NCI-H146 treated with DMSO at 0.1 percent for 48 hours (cell line): Measurements from ENCODE around the gene SLC39A11.
"Not testable (repeated sequence)": the region's sequence is repeated elsewhere in the genome, so short reads cannot be mapped to it uniquely, and the experiment has no call there.

Experiments used
- DNase-seq: peaks from one replicate; lab custom pipeline; 2025; ENCODE audit not compliant: unreplicated experiment; lab: John Stamatoyannopoulos, UW

Gene SLC39A11

DNA sequence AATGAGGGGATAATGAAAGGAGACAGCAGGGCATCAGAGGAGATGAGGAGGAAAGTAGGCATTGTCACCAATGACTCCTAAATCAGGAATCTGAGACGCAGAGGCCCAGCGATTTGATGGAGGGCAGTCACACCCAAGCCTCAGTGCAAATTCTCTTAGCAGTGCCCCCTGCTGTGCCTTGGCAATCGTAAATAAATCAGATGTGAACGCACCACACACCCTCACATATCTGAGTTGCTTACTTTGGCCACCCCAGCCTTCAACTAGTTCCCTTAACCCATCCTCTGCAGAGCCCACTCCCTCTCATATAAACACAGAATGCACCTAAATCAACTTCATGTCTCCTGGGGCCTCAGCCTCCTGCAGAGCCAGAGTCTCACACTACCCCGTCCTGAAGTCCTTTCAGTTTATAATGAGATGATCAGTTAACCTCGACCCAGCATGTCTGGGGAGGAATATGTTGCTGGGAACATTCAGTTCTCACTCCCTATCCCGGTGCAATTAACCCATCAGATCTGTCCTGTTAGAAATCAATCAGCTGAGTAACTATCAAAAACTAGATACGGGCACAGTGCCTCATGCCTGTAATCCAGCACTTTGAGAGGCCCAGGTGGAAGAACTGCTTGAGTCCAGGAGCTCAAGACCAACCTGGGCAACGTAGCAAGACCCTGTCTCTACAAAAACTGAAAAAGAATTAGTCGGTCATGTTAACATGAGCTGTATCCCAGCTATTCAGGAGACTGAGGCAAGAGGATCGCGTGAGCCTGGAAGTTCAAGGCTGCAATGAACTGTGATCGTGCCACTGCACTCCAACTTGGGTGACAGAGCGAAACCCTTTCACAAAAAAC is 78.4 kb downstream of the SLC39A11 start:
- DNase-seq = peak; percentile 30

GRCh38 chr17:73013301-73013700 is 79.2 kb downstream of the SLC39A11 start:
- peak; percentile 39 for DNase-seq

DNA sequence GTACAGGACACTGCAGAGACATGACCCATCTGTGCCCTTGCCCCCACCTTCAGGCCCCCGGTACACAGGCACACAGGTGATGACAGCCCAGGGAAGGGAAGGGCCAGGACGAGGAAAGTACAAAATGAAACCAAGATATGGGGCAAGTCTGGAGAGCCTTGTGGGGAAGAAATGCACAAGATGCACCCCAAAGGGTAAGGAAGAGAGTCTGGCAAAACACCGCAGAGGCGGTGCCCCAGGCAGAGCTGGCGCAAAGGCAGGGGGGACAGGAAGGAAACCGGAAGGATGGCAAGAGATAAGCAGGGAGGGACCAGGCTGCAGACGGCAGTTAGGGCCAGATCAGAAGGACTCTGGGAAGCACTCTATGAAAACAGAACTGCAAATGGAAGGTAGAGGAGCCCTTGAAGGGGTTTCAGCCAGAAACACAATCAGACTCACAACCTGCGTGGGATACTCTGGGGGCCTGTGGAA is 81.4 kb downstream of the SLC39A11 start:
- DNase-seq = no peak

DNA sequence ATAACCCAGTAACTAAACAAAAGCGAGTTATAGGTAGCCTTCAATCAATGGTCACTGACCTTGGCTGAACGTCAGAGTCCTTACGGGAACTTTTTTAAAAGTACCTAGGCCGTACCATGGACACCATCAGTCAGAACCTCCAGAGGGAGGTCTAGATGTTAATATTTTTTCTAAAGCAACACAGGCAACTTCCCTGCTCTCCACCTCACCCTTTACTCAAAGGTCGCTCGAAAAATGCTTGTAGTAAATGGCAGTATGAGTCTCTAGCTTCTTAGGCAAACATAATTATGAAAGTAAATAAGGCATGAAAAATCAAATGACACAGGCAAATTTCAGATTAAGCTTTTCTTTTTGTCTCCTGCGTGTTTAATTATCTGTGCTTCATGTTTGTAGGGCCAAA is 82.1 kb downstream of the SLC39A11 start:
- peak; percentile 35 for DNase-seq

DNA sequence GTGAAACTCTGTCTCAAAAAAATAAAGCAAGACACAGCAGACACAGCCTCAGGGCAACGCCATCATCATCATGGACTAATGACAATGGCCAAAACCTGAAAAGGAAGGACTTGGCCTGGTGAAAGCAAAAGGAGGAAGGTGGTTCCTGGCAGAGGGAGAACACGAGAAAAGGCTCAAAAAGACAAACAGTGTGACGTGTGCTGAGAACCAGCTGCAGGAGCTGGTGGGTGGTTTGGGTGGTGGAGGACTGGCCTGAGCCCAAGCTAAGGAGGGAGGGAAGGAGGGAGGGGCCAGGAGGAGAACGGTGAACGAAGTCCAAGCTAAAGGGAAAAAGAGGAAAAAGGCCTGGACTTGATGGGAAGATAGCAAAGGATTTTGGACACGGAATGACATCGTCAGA is 85.1 kb downstream of the SLC39A11 start:
- DNase-seq = no peak

- no peak for DNase-seq
Observed at GRCh38 chr17:73005360-73005759, 87.1 kb downstream of the SLC39A11 start.

DNA sequence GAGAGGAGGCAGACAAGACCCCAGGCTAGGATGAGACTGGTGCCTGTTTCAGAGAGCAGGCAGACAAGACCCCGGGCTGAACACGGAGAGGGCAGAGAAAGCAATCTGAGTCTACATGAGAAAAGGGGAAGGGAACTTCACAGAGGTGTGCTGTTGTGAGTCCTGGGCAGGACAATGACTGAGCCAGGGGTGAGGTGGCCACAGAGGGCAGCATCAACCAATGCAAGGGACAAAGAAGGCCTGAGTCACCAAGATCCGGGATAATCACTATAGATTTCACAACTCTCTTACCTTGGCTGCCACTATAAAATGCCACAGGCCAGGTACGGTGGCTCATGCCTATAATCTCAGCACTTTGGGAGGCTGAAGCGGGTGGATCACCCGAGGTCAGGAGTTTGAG is 89.0 kb downstream of the SLC39A11 start:
- no peak for DNase-seq

- DNase-seq = no peak
Observed at GRCh38 chr17:73000832-73001231, 91.7 kb downstream of the SLC39A11 start.

GRCh38 chr17:72999474-72999873 is 93.0 kb downstream of the SLC39A11 start:
- not testable (repeated sequence) for DNase-seq

- no peak for DNase-seq
Observed at GRCh38 chr17:72998343-72998742, 94.1 kb downstream of the SLC39A11 start.

- no peak for DNase-seq
Observed at GRCh38 chr17:72997559-72997958, 94.9 kb downstream of the SLC39A11 start.

- DNase-seq = no peak
Observed at GRCh38 chr17:72996791-72997190, 95.7 kb downstream of the SLC39A11 start.

DNA sequence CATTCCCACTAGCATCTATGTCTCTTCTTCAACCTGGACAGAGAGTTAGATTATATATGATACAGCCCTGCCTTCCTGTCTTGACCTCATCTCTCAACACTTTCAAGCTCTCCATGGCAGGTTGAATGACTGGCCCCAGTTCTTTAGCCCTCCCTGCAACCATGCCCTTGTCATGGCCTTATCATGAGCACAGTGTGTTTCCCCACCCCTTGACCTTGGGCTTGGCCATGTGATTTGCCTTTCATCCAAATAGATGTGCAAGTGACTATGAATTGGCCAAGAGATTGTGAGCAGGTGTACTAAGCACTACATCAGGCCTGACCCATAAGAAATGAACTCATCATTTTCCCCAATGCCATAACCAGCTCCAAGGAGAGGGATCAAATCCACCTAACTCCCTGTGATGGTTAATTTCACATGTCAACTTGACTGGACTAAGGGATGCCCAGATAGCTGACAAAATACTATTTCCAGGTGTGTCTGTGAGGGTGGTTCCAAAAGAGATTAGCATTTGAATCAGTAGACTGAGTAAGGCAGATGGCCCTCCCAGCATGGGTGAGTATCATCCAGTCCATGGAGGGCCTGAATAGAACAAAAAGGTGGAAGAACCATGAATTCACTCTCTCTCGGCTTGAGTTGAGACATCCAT is 97.4 kb downstream of the SLC39A11 start:
- no peak for DNase-seq

GRCh38 chr17:72992783-72993467 is 99.6 kb downstream of the SLC39A11 start:
- DNase-seq = not testable (repeated sequence)

DNA sequence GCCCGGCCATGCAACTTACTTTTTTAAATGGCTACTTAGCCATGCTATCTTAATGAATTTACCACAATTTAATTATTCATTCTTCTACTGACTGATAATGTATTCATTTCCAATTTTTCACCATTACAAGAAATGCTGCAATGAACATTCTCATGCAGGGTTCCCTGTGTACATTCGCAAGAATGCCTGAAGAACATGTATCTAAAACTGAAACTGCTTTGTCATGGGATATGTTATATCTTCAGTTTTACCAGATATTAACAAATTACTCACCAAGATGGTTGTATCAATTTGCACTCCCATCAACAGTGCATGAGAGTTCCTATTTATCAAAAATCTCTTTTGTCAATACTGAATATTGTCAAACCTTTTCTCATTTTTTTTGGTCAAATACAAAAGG is 100.8 kb downstream of the SLC39A11 start:
- no peak for DNase-seq

GRCh38 chr17:72989074-72989610 is 103.3 kb downstream of the SLC39A11 start:
- DNase-seq = no peak

DNA sequence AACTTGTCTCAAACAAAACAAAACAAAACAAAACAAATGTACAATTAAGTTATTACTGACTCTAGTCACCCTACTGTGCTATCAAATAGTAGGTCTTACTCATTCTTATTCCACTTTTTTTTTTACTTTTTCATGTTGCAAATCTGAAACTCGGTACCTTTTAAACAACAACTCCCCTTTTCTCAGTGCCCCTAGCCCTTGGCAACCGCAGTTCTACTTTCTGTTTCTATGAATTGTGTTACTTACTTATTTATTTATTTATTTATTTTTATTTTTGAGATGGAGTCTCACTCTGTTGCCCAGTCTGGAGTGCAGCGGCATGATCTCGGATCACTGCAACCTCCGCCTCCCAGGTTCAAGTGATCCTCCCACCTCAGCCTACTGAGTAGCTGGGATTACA is 104.0 kb downstream of the SLC39A11 start:
- DNase-seq = no peak

- no peak for DNase-seq
Observed at GRCh38 chr17:72987166-72987565, 105.3 kb downstream of the SLC39A11 start.

- DNase-seq = peak; percentile 56
Observed at GRCh38 chr17:72985882-72986720, 106.4 kb downstream of the SLC39A11 start.

DNA sequence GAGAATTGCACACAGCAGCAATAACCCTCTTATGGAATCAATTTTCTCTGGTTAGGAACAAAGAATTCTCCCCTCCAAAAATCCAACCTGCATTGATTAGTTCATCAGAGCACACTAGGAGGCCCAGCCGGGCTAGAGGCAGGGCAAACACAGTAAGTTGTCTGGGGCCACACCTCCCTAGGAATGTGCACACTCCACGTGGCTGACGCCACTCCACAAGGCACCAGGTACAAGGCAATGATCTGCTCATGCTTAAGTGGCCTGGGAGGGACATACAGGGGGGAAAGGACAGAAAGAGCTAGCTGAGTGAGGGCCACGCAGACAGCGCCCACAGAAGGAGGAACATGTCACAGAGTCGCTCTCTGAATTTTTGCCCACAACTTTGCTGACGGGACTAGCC is 107.6 kb downstream of the SLC39A11 start:
- DNase-seq = no peak
